ENCODE results near the gene PPIL4.
A peak's percentile ranks its signal among the peaks of the same experiment; 100 is the strongest.

PPIL4 gene

DNA sequence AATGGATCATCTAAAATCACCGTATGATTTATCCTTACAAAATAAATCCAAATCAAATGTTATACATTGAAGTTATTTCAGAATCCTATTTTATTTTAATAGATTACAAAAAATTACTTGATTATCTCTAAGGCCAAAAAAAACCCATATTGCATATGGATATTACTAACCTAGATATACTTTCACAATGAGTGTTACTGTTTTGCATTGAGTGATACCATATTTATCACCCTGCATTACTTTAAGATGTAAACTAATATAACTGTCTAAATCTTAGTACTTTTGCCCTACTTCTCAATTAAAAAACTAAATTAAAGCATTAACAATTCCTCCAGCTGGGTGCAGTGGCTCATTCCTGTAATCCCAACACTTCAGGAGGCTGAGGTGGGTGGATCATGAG, 11.1 kb downstream of the PPIL4 start:
- Histone ChIP-seq H3K23ac (ENCODE audit: low read length in 2 of 2) (no peak overlapping the region), H3K4me2 (ENCODE audit: low read length, poor library complexity, severe bottlenecking) (no peak overlapping the region), H3K18ac (ENCODE audit: low read depth in 1 of 2, low read length in 2 of 2) (no peak overlapping the region), H3K9ac (ENCODE audit: low read length) (no peak overlapping the region), H3K27me3 (ENCODE audit: control insufficient read depth in 1 of 2, insufficient read depth in 1 of 2, low read length in 2 of 2) (no peaks in the 10 kb centered on the region), H3K4me1 (ENCODE audit: control insufficient read depth, insufficient read depth, low read depth, low read length) (no peaks in the 10 kb centered on the region), H3K14ac (ENCODE audit: low read length in 2 of 2) (no peak overlapping the region), H3K79me1 (replicated peaks; ENCODE audit: low read length, poor library complexity, severe bottlenecking) (peaks cover 26% of the 10 kb centered on the region), H2BK120ac (ENCODE audit: low read depth, low read length) (no peak overlapping the region), H2AFZ (ENCODE audit: low read depth, low read length) (no peak overlapping the region), H2BK12ac (ENCODE audit: low read length in 2 of 2) (no peak overlapping the region), H4K8ac (ENCODE audit: low read length) (no peak overlapping the region), H4K91ac (ENCODE audit: low read length) (no peak overlapping the region), H3K36me3 (ENCODE audit: control insufficient read depth in 1 of 2, insufficient read depth in 2 of 2, low read depth in 1 of 2, low read length in 2 of 2) (peaks cover 37 to 95% of the 10 kb centered on the region in 2 experiments), H3K4me3 (ENCODE audit: insufficient read depth in 1 of 2, low read depth in 1 of 2, low read length in 2 of 2) (no peak overlapping the region), H2AK5ac (ENCODE audit: low read length, severe bottlenecking) (no peak overlapping the region), H2BK15ac (ENCODE audit: low read depth, poor library complexity, severe bottlenecking) (no peak overlapping the region), H2BK5ac (ENCODE audit: low read depth, low read length, poor library complexity, severe bottlenecking) (no peak overlapping the region), H3K27ac (ENCODE audit: low read length, poor library complexity, severe bottlenecking) (no peak overlapping the region), H3K4ac (ENCODE audit: low read depth in 1 of 2, low read length in 2 of 2) (no peak overlapping the region), H3K9me3 (ENCODE audit: control insufficient read depth, low read length) (no peaks in the 10 kb centered on the region)
- no CpG with 5 or more reads among the region's 1 CpG for WGBS
- DNase-seq = no peak

DNA sequence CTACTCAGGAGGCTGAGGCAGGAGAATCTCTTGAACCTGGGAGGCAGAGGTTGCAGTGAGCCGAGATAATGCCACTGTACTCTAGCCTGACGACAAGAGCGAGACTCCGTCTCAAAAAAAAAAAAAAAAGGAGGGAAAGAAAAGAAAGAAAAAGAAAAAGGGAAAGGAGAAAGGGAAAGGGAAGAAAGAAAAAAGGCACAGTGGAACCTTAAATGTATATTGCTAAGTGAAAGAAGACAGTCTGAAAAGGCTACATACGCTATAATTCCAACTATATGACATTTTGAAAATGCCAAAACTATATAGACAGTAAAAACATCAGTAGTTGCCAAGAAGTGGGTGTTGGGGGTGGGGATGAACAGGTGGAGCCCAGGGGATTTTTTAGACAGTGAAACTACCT, 16.2 kb downstream of the PPIL4 start:
- H3K23ac ChIP-seq (ENCODE audit: low read length in 2 of 2) = no peak overlapping the region
- no peaks in the 10 kb centered on the region for H3K4me1 ChIP-seq (ENCODE audit: control insufficient read depth, insufficient read depth, low read depth, low read length)
- no peak overlapping the region for H2BK5ac ChIP-seq (ENCODE audit: low read depth, low read length, poor library complexity, severe bottlenecking)
- H3K4me3 ChIP-seq (ENCODE audit: insufficient read depth in 1 of 2, low read depth in 1 of 2, low read length in 2 of 2) = no peak overlapping the region
- H4K8ac ChIP-seq (ENCODE audit: low read length) = no peak overlapping the region
- no peaks in the 10 kb centered on the region for H3K27me3 ChIP-seq (ENCODE audit: control insufficient read depth in 1 of 2, insufficient read depth in 1 of 2, low read length in 2 of 2)
- peaks cover 21% of the 10 kb centered on the region for H3K79me1 ChIP-seq (replicated peaks; ENCODE audit: low read length, poor library complexity, severe bottlenecking)
- no peak overlapping the region for H3K4ac ChIP-seq (ENCODE audit: low read depth in 1 of 2, low read length in 2 of 2)
- H3K27ac ChIP-seq (ENCODE audit: low read length, poor library complexity, severe bottlenecking) = no peak overlapping the region
- no peak overlapping the region for H3K18ac ChIP-seq (ENCODE audit: low read depth in 1 of 2, low read length in 2 of 2)
- H3K9me3 ChIP-seq (ENCODE audit: control insufficient read depth, low read length) = no peaks in the 10 kb centered on the region
- no peak overlapping the region for H2BK12ac ChIP-seq (ENCODE audit: low read length in 2 of 2)
- H4K91ac ChIP-seq (ENCODE audit: low read length) = no peak overlapping the region
- no peak overlapping the region for H2AK5ac ChIP-seq (ENCODE audit: low read length, severe bottlenecking)
- no peak for DNase-seq
- H3K36me3 ChIP-seq (ENCODE audit: control insufficient read depth in 1 of 2, insufficient read depth in 2 of 2, low read depth in 1 of 2, low read length in 2 of 2) = peaks cover 27 to 97% of the 10 kb centered on the region in 2 experiments
- H2BK15ac ChIP-seq (ENCODE audit: low read depth, poor library complexity, severe bottlenecking) = no peak overlapping the region
- WGBS = 99% methylated on average over 4 of the region's 5 CpGs
- H2BK120ac ChIP-seq (ENCODE audit: low read depth, low read length) = no peak overlapping the region
- H3K4me2 ChIP-seq (ENCODE audit: low read length, poor library complexity, severe bottlenecking) = no peak overlapping the region
- H3K9ac ChIP-seq (ENCODE audit: low read length) = no peak overlapping the region
- H2AFZ ChIP-seq (ENCODE audit: low read depth, low read length) = no peak overlapping the region
- no peak overlapping the region for H3K14ac ChIP-seq (ENCODE audit: low read length in 2 of 2)

DNA sequence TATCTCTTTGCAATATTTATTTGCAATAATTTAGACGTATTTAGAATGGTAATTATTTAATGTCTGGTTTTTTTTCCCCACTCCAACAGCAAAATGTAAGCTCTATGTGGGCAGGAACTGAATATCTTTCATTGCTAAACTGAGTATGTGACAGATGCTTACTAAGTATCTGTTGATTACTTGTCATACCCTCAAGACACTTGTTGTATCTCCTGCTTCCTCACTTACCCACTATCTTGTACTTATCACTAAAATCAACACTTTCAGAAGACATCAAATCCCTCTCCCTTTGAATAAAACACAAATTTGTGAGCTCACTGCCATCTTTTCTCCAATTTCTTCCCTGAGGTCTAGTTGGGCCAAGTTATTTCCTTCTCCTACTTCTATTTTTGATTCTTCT, 30.3 kb downstream of the PPIL4 start:
- no peaks in the 10 kb centered on the region for H3K9me3 ChIP-seq (ENCODE audit: control insufficient read depth, low read length)
- WGBS = no CpG with 5 or more reads among the region's 1 CpG

DNA sequence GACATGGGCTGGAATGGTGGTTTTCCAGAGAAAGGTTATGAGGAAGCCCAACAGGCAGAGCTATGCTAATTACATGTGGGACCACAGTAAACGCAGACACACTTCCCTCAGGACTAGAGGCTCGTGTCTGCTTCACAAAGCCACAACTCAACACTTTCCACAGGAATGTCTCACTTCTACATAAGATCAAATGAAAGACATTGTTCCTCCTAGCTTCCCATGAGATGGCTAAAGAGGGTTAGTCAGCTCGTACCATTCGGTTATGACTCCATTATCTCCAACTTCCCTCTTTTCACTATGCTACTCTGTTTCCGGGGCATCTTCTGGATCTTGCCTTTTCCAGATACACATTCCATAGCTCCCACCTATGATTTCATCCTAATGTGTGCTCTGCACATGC, 31.9 kb downstream of the PPIL4 start:
- H2AK5ac ChIP-seq (ENCODE audit: low read length, severe bottlenecking) = no peak overlapping the region
- no peaks in the 10 kb centered on the region for H3K9me3 ChIP-seq (ENCODE audit: control insufficient read depth, low read length)
- H3K18ac ChIP-seq (ENCODE audit: low read depth in 1 of 2, low read length in 2 of 2) = peak overlapping the region in 1 of 2 experiments; percentile 7
- peaks cover 17 to 73% of the 10 kb centered on the region in 2 experiments for H3K36me3 ChIP-seq (ENCODE audit: control insufficient read depth in 1 of 2, insufficient read depth in 2 of 2, low read depth in 1 of 2, low read length in 2 of 2)
- no peak overlapping the region for H3K4me2 ChIP-seq (ENCODE audit: low read length, poor library complexity, severe bottlenecking)
- 82% methylated on average over 5 of the region's 5 CpGs for WGBS
- no peak overlapping the region for H4K91ac ChIP-seq (ENCODE audit: low read length)
- H3K4me1 ChIP-seq (ENCODE audit: control insufficient read depth, insufficient read depth, low read depth, low read length) = no peaks in the 10 kb centered on the region
- H2BK120ac ChIP-seq (ENCODE audit: low read depth, low read length) = no peak overlapping the region
- H3K14ac ChIP-seq (ENCODE audit: low read length in 2 of 2) = no peak overlapping the region
- H2BK15ac ChIP-seq (ENCODE audit: low read depth, poor library complexity, severe bottlenecking) = no peak overlapping the region
- H2BK5ac ChIP-seq (ENCODE audit: low read depth, low read length, poor library complexity, severe bottlenecking) = no peak overlapping the region
- peaks cover 17% of the 10 kb centered on the region for H3K79me1 ChIP-seq (replicated peaks; ENCODE audit: low read length, poor library complexity, severe bottlenecking)
- no peak overlapping the region for H2BK12ac ChIP-seq (ENCODE audit: low read length in 2 of 2)
- H3K4ac ChIP-seq (ENCODE audit: low read depth in 1 of 2, low read length in 2 of 2) = no peak overlapping the region
- no peak overlapping the region for H3K23ac ChIP-seq (ENCODE audit: low read length in 2 of 2)
- no peak overlapping the region for H3K9ac ChIP-seq (ENCODE audit: low read length)
- H3K4me3 ChIP-seq (ENCODE audit: insufficient read depth in 1 of 2, low read depth in 1 of 2, low read length in 2 of 2) = no peak overlapping the region
- no peak overlapping the region for H2AFZ ChIP-seq (ENCODE audit: low read depth, low read length)
- DNase-seq = no peak
- no peak overlapping the region for H3K27ac ChIP-seq (ENCODE audit: low read length, poor library complexity, severe bottlenecking)
- H3K27me3 ChIP-seq (ENCODE audit: control insufficient read depth in 1 of 2, insufficient read depth in 1 of 2, low read length in 2 of 2) = no peaks in the 10 kb centered on the region
- no peak overlapping the region for H4K8ac ChIP-seq (ENCODE audit: low read length)

More for the DNA sequence above, 30.3 kb downstream of the PPIL4 start:
- H2BK5ac ChIP-seq (ENCODE audit: low read depth, low read length, poor library complexity, severe bottlenecking) = no peak overlapping the region
- H3K4me1 ChIP-seq (ENCODE audit: control insufficient read depth, insufficient read depth, low read depth, low read length) = no peaks in the 10 kb centered on the region
- H3K79me1 ChIP-seq (replicated peaks; ENCODE audit: low read length, poor library complexity, severe bottlenecking) = peaks cover 14% of the 10 kb centered on the region
- no peak overlapping the region for H4K91ac ChIP-seq (ENCODE audit: low read length)
- H3K36me3 ChIP-seq (ENCODE audit: control insufficient read depth in 1 of 2, insufficient read depth in 2 of 2, low read depth in 1 of 2, low read length in 2 of 2) = peaks cover 17 to 76% of the 10 kb centered on the region in 2 experiments
- no peak overlapping the region for H4K8ac ChIP-seq (ENCODE audit: low read length)
- H3K9ac ChIP-seq (ENCODE audit: low read length) = no peak overlapping the region
- no peak overlapping the region for H3K4me3 ChIP-seq (ENCODE audit: insufficient read depth in 1 of 2, low read depth in 1 of 2, low read length in 2 of 2)
- no peak overlapping the region for H3K23ac ChIP-seq (ENCODE audit: low read length in 2 of 2)
- no peak overlapping the region for H2BK12ac ChIP-seq (ENCODE audit: low read length in 2 of 2)
- H2AK5ac ChIP-seq (ENCODE audit: low read length, severe bottlenecking) = no peak overlapping the region
- H2AFZ ChIP-seq (ENCODE audit: low read depth, low read length) = no peak overlapping the region
- H3K18ac ChIP-seq (ENCODE audit: low read depth in 1 of 2, low read length in 2 of 2) = no peak overlapping the region
- H2BK15ac ChIP-seq (ENCODE audit: low read depth, poor library complexity, severe bottlenecking) = no peak overlapping the region
- H3K27ac ChIP-seq (ENCODE audit: low read length, poor library complexity, severe bottlenecking) = no peak overlapping the region
- no peaks in the 10 kb centered on the region for H3K27me3 ChIP-seq (ENCODE audit: control insufficient read depth in 1 of 2, insufficient read depth in 1 of 2, low read length in 2 of 2)
- no peak for DNase-seq
- H3K14ac ChIP-seq (ENCODE audit: low read length in 2 of 2) = no peak overlapping the region
- no peak overlapping the region for H3K4me2 ChIP-seq (ENCODE audit: low read length, poor library complexity, severe bottlenecking)
- no peak overlapping the region for H2BK120ac ChIP-seq (ENCODE audit: low read depth, low read length)
- H3K4ac ChIP-seq (ENCODE audit: low read depth in 1 of 2, low read length in 2 of 2) = no peak overlapping the region
